GM12874 (cell line): ENCODE results near the gene STAB1.

Experiments used
- CTCF ChIP-seq: IDR thresholded peaks from 2 replicates; pipeline ENCODE4 v1.5.1; 2011; ENCODE audit warnings: low read depth, mild to moderate bottlenecking, control low read depth, low read length, moderate library complexity; ENCODE audit not compliant: insufficient read depth

Gene STAB1

DNA sequence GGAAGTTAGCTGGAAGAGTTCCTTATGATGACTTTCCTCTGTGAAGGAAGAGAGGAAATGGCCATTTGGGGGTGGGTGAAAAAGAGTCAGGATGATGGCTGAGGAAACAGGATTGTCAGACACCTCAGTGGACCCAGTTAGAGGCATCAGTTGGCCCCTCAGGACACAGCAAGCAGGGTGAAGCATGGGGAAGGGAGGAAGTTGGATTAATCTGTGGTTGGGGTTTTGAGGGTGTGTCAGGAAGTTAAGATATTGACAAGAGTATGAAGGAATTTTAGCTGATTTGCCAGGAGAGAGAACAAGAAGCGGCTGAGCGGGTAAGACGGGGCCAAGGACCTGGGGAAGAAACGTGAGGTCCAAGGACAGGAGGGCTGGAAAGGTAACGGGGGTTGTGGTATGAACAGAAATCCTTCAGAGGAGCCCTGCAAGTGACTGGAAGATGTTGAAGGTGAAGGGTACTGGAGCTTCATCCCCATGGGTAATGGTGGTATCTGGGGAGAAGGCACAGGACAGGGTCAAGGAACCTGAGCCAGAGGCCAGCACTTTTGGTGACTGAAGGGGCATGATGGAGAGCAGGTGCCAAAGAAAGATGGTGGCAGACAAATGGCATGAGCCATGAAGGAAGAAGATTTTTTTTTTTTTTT is 44.0 kb downstream of the STAB1 start:
- TF ChIP-seq CTCF = no peak

GRCh38 chr3:52541050-52541449 is 45.9 kb downstream of the STAB1 start:
- no peak for TF ChIP-seq CTCF

DNA sequence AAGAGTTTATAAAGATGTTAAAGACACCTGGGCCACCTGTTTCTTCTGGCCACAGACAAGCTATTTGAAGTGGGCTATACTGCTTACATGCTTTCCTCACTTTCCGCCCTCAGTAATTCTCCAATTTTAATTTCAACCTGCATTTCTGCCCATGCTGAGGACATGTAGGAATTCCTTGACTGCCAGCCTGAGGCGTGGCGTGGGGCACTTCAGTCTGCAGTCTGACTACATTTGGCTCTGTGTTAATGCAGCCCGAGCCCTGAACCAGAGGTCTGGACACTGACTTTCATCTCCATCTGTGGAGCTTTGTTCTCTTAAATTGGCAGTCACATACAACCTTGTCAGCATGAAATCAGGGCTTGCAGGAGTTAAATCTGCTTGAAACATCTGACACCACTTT is 49.8 kb downstream of the STAB1 start:
- no peak for TF ChIP-seq CTCF

DNA sequence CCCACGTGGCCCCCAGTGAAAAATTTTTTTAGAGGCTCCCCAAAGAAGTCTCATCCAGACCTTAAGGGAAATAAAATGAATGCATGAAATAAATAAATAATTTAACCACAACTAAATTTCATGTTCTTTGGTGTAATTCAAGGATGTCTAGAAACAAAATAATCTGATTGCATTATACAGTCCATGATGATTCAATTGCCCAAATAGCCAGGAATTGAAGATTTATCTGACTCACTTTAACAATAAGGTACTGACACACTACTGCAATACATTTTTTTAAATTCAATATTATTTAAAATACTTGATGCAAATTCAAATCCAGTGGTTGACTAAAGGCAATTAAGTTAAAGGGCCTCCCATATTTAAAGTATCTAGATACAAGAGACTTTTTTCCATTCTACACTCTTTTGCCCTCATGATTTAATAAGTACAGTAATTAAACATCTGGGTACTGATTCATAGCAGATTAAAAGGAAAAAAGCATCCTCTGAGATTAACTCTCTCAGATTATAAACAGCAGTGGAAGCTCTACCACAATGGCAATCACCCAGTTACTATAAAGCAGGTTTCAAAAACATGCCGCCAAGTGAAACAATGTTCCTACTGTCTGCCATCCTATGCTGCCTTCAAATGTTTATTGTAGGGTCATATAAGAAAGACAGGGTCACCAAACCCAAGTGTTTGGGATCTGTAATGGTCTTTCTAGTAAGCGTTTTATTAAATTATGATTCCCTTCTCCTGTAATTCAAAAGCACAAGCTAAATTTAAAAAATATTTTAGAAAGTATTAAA is 51.2 kb downstream of the STAB1 start:
- no peak for TF ChIP-seq CTCF

- TF ChIP-seq CTCF = no peak
These were observed 52.0 kb downstream of the STAB1 start for GRCh38 chr3:52547143-52547542.

DNA sequence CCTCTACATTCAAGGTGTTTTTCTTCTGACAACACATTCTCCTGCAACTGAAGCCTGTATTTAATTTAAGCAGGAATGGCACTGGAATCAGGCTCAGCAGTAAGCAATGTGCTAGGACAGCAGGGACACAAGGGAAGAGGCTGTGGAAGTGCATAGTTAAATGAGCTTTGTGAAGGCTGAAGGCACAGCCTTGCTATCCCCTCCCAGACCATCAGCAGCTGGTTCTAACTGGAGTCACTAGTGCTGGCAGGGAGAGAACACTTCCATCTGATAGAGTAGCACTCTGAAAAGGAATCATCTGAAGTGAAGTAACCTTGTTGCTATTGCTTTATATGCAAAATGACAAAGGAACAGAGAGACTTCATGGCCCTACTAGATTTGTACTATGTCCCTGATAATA is 56.0 kb downstream of the STAB1 start:
- no peak for TF ChIP-seq CTCF

- TF ChIP-seq CTCF = no peak
These were observed 57.0 kb downstream of the STAB1 start for GRCh38 chr3:52552089-52552488.
